GM08714 (cell line): ENCODE data around the gene DENR.
"Not testable (repeated sequence)": the region's sequence is repeated elsewhere in the genome, so short reads cannot be mapped to it uniquely, and the experiment has no call there.

ENCODE experiments used
- H3K4me3 ChIP-seq: fragments of 200-500 bp; sonication (Bioruptor generic); 2 replicates; pipeline ENCODE4 v1.5.1; 2014; ENCODE audit warnings: mild to moderate bottlenecking, low read length, inconsistent platforms
- ZNF274 ChIP-seq: IDR thresholded peaks from 2 replicates; pipeline ENCODE4 v1.6.1; 2012; ENCODE audit warnings: mild to moderate bottlenecking, low read depth, low read length

Gene DENR

GRCh38 chr12:122752464-122753318 lies at the start of gene DENR:
Gene DENR (plus strand): TSS chr12:122752824. CDS start chr12:122753702, 878 bp downstream.
- peak within 1 kb of the TSS; percentile 73 for H3K4me3 ChIP-seq
- no peak for TF ChIP-seq ZNF274

GRCh38 chr12:122702890-122703611 lies 49.6 kb upstream of the DENR start, which contains the start of gene HCAR2:
Gene HCAR2 (minus strand): TSS chr12:122703357. CDS start chr12:122703283, 74 bp downstream.
- not testable (repeated sequence) for H3K4me3 ChIP-seq

- not testable (repeated sequence) for H3K4me3 ChIP-seq
Observed at GRCh38 chr12:122703841-122704240, 48.8 kb upstream of the DENR start.

- not testable (repeated sequence) for H3K4me3 ChIP-seq
Observed at GRCh38 chr12:122709287-122709686, 43.3 kb upstream of the DENR start.

- not testable (repeated sequence) for H3K4me3 ChIP-seq
Observed at GRCh38 chr12:122710341-122710740, 42.3 kb upstream of the DENR start.

GRCh38 chr12:122711266-122711665 lies 41.4 kb upstream of the DENR start:
- H3K4me3 ChIP-seq = not testable (repeated sequence)

GRCh38 chr12:122713491-122714188 lies 39.0 kb upstream of the DENR start:
- not testable (repeated sequence) for H3K4me3 ChIP-seq

GRCh38 chr12:122715211-122715610 lies 37.4 kb upstream of the DENR start:
- H3K4me3 ChIP-seq = not testable (repeated sequence)

GRCh38 chr12:122716658-122717057 lies 36.0 kb upstream of the DENR start, which contains the start of gene HCAR3:
Gene HCAR3 (minus strand): TSS chr12:122716811. CDS start chr12:122716737, 74 bp downstream.
- not testable (repeated sequence) for H3K4me3 ChIP-seq

GRCh38 chr12:122721057-122721545 lies 31.5 kb upstream of the DENR start:
- no peak overlapping the region for H3K4me3 ChIP-seq
- TF ChIP-seq ZNF274 = no peak

- TF ChIP-seq ZNF274 = no peak
- no peak overlapping the region for H3K4me3 ChIP-seq
Observed at GRCh38 chr12:122722387-122722786, 30.2 kb upstream of the DENR start.

GRCh38 chr12:122724641-122725243 lies 27.9 kb upstream of the DENR start:
- no peak for TF ChIP-seq ZNF274
- peak overlapping the region; percentile 0; the same call in 1 of the 2 replicates for H3K4me3 ChIP-seq

- no peak overlapping the region; the same call in 1 of the 2 replicates for H3K4me3 ChIP-seq
- TF ChIP-seq ZNF274 = no peak
Observed at GRCh38 chr12:122725452-122726079, 27.1 kb upstream of the DENR start.

GRCh38 chr12:122726080-122726558 lies 26.5 kb upstream of the DENR start:
- TF ChIP-seq ZNF274 = no peak
- no peak overlapping the region for H3K4me3 ChIP-seq
